ENCODE data around the gene NLRP14.

- TF ChIP-seq CTCF (IDR thresholded peaks at IDR 0.05; ENCODE audit: borderline replicate concordance, extremely low read depth, low read length, poor library complexity, severe bottlenecking): no peak
- TF ChIP-seq EZH2 (IDR thresholded peaks at IDR 0.05; ENCODE audit: borderline replicate concordance, low read depth, low read length, severe bottlenecking): no peak
Observed at GRCh38 chr11:7116370-7116769, 96.1 kb downstream of the NLRP14 start.

Measured in DND-41 (cell line).